Cardiac muscle cell (in vitro differentiated cells and primary cell): ENCODE data around the gene PXK. TPM values are rescaled to one million over a fixed set of nuclear protein-coding genes. Genes with fewer than 3 reads are reported as not detected.
A peak's percentile ranks its signal among the peaks of the same experiment; 100 is the strongest.

Experiments used
- DNase-seq, 2 donors: peaks; one replicate each; pipeline versions ENCODE4 v3.0.0 to v3.0.0-alpha.2; 2010 to 2017; ENCODE audit warnings: low read depth in 1 of 2, low spot score in 1 of 2
- H3K27ac ChIP-seq: fragments of 200-600 bp; sonication (generic); 2 replicates; pipeline ENCODE4 v1.5.1; 2016
- H3K27me3 ChIP-seq: fragments of 200-600 bp; sonication (generic); 2 replicates; pipeline ENCODE4 v1.6.0; 2016; ENCODE audit warnings: control low read depth
- H3K36me3 ChIP-seq: fragments of 200-600 bp; sonication (generic); 2 replicates; pipeline ENCODE4 v1.5.1; 2016; ENCODE audit warnings: control low read depth
- H3K4me1 ChIP-seq: fragments of 200-600 bp; sonication (generic); 2 replicates; pipeline ENCODE4 v1.8.1; 2017; ENCODE audit warnings: low read depth, mild to moderate bottlenecking, mixed run types
- H3K4me3 ChIP-seq: fragments of 200-600 bp; sonication (generic); 2 replicates; pipeline ENCODE4 v1.5.1; 2016; ENCODE audit warnings: mild to moderate bottlenecking
- H3K9me3 ChIP-seq: fragments of 200-600 bp; sonication (generic); 2 replicates; pipeline ENCODE4 v1.5.1; 2017; ENCODE audit warnings: low read depth, mild to moderate bottlenecking, control low read depth
- CTCF ChIP-seq: IDR thresholded peaks from 2 replicates; pipeline ENCODE4 v1.5.1; 2012; ENCODE audit warnings: low read depth, mild to moderate bottlenecking, low read length
- polyA plus RNA-seq: library from polyadenylated mRNA; unstranded; fragments of >200 nt; fragmentation: Nextera tagmentation; extraction: Ambion mirVana; gene quantifications from 2 replicates; pipeline ENCODE4 v1.2.1, GENCODE V29; 2016
- total RNA-seq: library from RNA; depleted of rRNA; stranded (reverse); fragments of >200 nt; gene quantifications from 2 replicates; pipeline ENCODE4 v1.2.3, GENCODE V29; 2016

Gene PXK
- total and polyA plus RNA-seq, 2 experiments from 2014 or later = 18.1 to 26.8 TPM

- Histone ChIP-seq H3K4me1 (peaks cover 3% of the 10 kb centered on the region), H3K9me3 (no peaks in the 10 kb centered on the region), H3K27me3 (no peaks in the 10 kb centered on the region), H3K4me3 (no peak overlapping the region), H3K36me3 (no peaks in the 10 kb centered on the region), H3K27ac (no peak overlapping the region)
- DNase-seq = no peak
- TF ChIP-seq CTCF = no peak
These were observed 131.2 kb downstream of the PXK start for GRCh38 chr3:58463942-58464271.

GRCh38 chr3:58464866-58465265 is 132.2 kb downstream of the PXK start:
- DNase-seq = no peak
- H3K4me3 ChIP-seq = no peak overlapping the region
- TF ChIP-seq CTCF = no peak

DNA sequence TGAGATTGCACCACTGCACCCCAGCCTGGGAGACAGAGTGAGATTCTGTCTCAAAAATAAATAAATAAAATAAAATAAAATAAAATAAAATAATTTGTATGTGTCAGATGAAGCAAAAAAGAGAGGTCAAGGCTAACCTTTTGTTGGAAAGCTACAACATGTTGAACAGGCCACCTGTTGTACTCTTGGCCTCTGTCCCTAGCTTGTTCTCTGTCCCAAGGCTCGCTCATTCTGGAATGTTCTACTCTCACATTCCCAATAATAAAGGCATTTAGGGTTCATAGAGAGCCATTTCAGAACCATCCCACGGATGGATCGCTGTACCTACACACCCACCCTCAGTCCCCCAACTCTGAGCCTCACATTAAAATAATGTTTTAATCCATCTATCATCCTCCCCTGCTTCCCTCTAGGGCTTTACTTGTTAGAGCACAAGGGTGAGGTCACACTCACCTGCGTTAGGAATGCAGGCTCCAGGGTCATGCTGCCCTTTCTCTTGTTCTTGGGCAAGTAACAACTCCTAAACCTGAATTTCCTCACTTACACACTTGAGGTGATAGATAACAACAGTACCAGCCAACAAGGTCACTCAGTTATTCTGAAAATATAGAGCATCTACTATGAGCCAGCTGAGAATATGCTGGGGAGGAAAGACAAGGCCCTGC is 134.3 kb downstream of the PXK start:
- Histone ChIP-seq H3K27me3 (no peaks in the 10 kb centered on the region), H3K4me1 (peaks cover 29% of the 10 kb centered on the region), H3K36me3 (no peaks in the 10 kb centered on the region), H3K27ac (no peak overlapping the region), H3K9me3 (no peaks in the 10 kb centered on the region), H3K4me3 (no peak overlapping the region)
- TF ChIP-seq CTCF = no peak
- DNase-seq = no peak

More at GRCh38 chr3:58464866-58465265, 132.2 kb downstream of the PXK start:
- Histone ChIP-seq H3K27me3 (no peaks in the 10 kb centered on the region), H3K9me3 (no peaks in the 10 kb centered on the region), H3K4me1 (peaks cover 11% of the 10 kb centered on the region), H3K36me3 (no peaks in the 10 kb centered on the region), H3K27ac (no peak overlapping the region)

DNA sequence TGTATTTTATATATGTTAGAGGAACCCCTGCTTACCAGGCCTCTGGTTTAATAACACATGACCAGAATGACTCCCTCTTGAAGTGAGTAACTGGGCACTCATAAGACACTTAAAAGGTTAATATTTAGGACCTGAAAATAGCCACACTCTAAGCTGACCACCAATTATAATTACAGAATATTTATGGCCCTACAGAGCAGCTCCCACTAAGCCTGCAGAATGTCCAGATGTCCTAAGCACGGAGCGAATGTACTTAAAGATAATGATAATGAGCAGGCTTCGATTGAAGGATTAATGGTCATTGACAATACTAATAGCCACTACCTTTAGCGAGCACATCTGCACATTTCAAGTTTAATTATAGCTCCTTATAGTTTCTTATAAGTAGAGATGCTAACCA is 136.4 kb downstream of the PXK start:
- peak in 1 of 2 donors; percentile 25 for DNase-seq
- no peak overlapping the region for H3K4me3 ChIP-seq
- H3K4me1 ChIP-seq = peaks cover 32% of the 10 kb centered on the region
- peak overlapping the region; percentile 20 for H3K27ac ChIP-seq
- H3K9me3 ChIP-seq = no peaks in the 10 kb centered on the region
- H3K27me3 ChIP-seq = no peaks in the 10 kb centered on the region
- no peak for TF ChIP-seq CTCF
- H3K36me3 ChIP-seq = no peaks in the 10 kb centered on the region

DNA sequence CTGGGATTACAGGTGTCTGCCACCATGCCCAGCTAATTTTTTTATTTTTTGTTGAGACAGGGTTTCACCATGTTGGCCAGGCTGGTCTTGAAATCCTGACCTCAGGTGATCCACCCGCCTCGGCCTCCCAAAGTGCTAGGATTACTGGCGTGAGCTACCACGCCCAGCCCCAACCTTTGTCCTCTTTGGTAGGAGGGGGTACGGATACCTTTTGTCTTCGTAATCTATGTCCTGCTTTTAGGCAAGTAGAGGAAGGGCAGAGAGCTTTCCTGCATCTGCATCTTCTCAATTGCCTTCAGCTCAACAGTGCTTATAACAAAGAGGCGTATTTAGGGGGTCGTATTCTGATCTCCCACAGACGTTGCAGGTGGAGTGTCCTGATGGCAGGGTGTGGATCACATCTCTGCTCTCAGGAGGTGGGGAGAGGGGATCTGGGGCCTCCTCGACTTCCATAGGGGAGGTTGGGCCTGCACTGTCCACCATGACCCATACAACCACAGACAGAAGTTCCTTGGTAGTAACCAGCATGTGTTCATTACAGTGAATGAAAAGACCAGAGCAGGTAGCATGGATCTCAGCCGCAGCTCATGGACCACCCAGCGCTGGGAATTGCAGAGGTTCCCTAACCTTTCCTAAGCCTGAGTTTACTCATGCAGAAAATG is 137.8 kb downstream of the PXK start:
- no peak for DNase-seq
- Histone ChIP-seq H3K4me3 (no peak overlapping the region), H3K27me3 (no peaks in the 10 kb centered on the region), H3K4me1 (peaks cover 39% of the 10 kb centered on the region), H3K9me3 (no peaks in the 10 kb centered on the region), H3K36me3 (no peaks in the 10 kb centered on the region), H3K27ac (peak overlapping the region; percentile 86)
- no peak for TF ChIP-seq CTCF
